K562 (cell line): ENCODE results near the gene BORCS5. TPM values are rescaled to one million over a fixed set of nuclear protein-coding genes. Genes with fewer than 3 reads are reported as not detected.
A peak's percentile ranks its signal among the peaks of the same experiment; 100 is the strongest.

Source experiments
- ARID1B ChIP-seq: fragments of 450-650 bp; IDR thresholded peaks from 2 replicates; pipeline ENCODE4 v1.6.1; 2016; ENCODE audit warnings: antibody characterized with exemption, mild to moderate bottlenecking, inconsistent platforms
- BRD4 ChIP-seq: fragments of 200-600 bp; sonication (generic); IDR thresholded peaks from 2 replicates; pipeline ENCODE4 v1.6.1; 2017; ENCODE audit warnings: inconsistent platforms
- CCAR2 ChIP-seq: fragments of 200-400 bp; formaldehyde crosslinking; IDR thresholded peaks from 2 replicates; pipeline ENCODE4 v1.6.1; 2017; ENCODE audit warnings: mild to moderate bottlenecking, low read depth, low read length
- CHD1 ChIP-seq: fragments of 200-600 bp; sonication (generic); IDR thresholded peaks from one replicate; pipeline ENCODE4 v1.6.1; 2012; ENCODE audit warnings: mild to moderate bottlenecking, moderate library complexity, low read length, inconsistent platforms
- CHD4 ChIP-seq: fragments of 200-600 bp; sonication (generic); IDR thresholded peaks from 3 replicates; pipeline ENCODE4 v1.6.1; 2012; ENCODE audit warnings: low read depth, mild to moderate bottlenecking, mixed read lengths, low read length, inconsistent platforms; ENCODE audit not compliant: insufficient read depth, insufficient replicate concordance, poor library complexity, severe bottlenecking
- CREB3 ChIP-seq: fragments of 450-650 bp; conservative IDR thresholded peaks from 2 replicates; pipeline ENCODE4 v1.6.1; 2016; ENCODE audit warnings: missing genetic modification characterization, low read depth, mild to moderate bottlenecking, missing compliant biosample characterization, moderate library complexity
- FOXA1 ChIP-seq: fragments of 450-650 bp; IDR thresholded peaks from 2 replicates; pipeline ENCODE4 v1.6.1; 2016; ENCODE audit warnings: mild to moderate bottlenecking, borderline replicate concordance
- PHTF2 ChIP-seq: fragments of 250-450 bp; sonication (Bioruptor Pico); IDR thresholded peaks from 2 replicates; pipeline ENCODE4 v1.5.0; 2021; ENCODE audit warnings: mild to moderate bottlenecking
- POLR3G ChIP-seq: IDR thresholded peaks from 2 replicates; pipeline ENCODE4 v1.6.1; 2011; ENCODE audit not compliant: insufficient read length, insufficient replicate concordance; ENCODE audit errors: extremely low read depth
- SMARCC2 ChIP-seq: fragments of 450-650 bp; IDR thresholded peaks from 2 replicates; pipeline ENCODE4 v1.6.1; 2017; ENCODE audit warnings: antibody characterized with exemption, moderate library complexity, mild to moderate bottlenecking, low read depth
- TCF7L2 ChIP-seq: fragments of 150-350 bp; IDR thresholded peaks from 2 replicates; pipeline ENCODE4 v1.6.1; 2016; ENCODE audit warnings: low read depth, mild to moderate bottlenecking, low read length, moderate library complexity
- ZNF609 ChIP-seq: sonication (generic); formaldehyde crosslinking; IDR thresholded peaks from 2 replicates; pipeline ENCODE4 v1.8.1; 2023; ENCODE audit warnings: missing genetic modification reagents, mild to moderate bottlenecking, borderline replicate concordance
- polyA plus RNA-seq, 8 experiments: library from polyadenylated mRNA; depleted of rRNA in 4 of 8; stranded (reverse) in 5 of 8; unstranded in 3 of 8; fragments of >200 nt; fragmentation: Nextera tagmentation in 2 of 8; fragmentation: Illumina TruSeq in 1 of 8; extraction: Ambion mirVana in 2 of 8; extraction: Trizol in 1 of 8; gene quantifications; 2 replicates each; pipeline versions ENCODE4 v1.2.1 to v1.2.3, GENCODE V29; 2011 to 2014; ENCODE audit warnings: inconsistent platforms in 1 of 8, missing spikeins in 1 of 8
- total RNA-seq, 7 experiments: library from RNA; depleted of rRNA in 6 of 7; stranded (reverse); fragments of >200 nt in 6 of 7; fragmentation: Illumina TruSeq in 2 of 7; extraction: Trizol in 2 of 7; gene quantifications; 2 replicates each; pipeline versions ENCODE4 v1.2.1 to v1.2.3, GENCODE V29; 2011 to 2021; ENCODE audit warnings: low replicate concordance in 1 of 7
- TF ChIP-seq, protein P1 (sequence below): fragments of 250-450 bp; sonication (Bioruptor Pico); IDR thresholded peaks from 2 replicates; pipeline ENCODE4 v1.8.0; 2021; ENCODE audit warnings: moderate library complexity, mild to moderate bottlenecking, inconsistent platforms
- TF ChIP-seq, protein P2 (sequence below): fragments of 450-650 bp; IDR thresholded peaks from 2 replicates; pipeline ENCODE4 v1.6.1; 2016; ENCODE audit warnings: missing biosample characterization, missing genetic modification characterization
- TF ChIP-seq, protein P3 (sequence below): fragments of 450-650 bp; IDR thresholded peaks from 2 replicates; pipeline ENCODE4 v1.6.1; 2016; ENCODE audit warnings: low read depth, mild to moderate bottlenecking, moderate library complexity
- TF ChIP-seq, protein P4 (sequence below): sonication (generic); formaldehyde crosslinking; IDR thresholded peaks from 2 replicates; pipeline ENCODE4 v1.4.0; 2020; ENCODE audit warnings: mild to moderate bottlenecking, missing genetic modification reagents

BORCS5 gene
- total and polyA plus RNA-seq, 9 of the 15 experiments (the other 6 are each of a cell fraction or from before 2014, with no cell fraction given), result 0.31 to 12.4 (median 6.6) TPM

- TF ChIP-seq ZNF609 (CRISPR knock-in tag) (no peak), ARID1B (peak; percentile 8; the same call in 1 of the 2 replicates), BRD4 (no peak), PHTF2 (no peak), CHD1 (no peak), FOXA1 (no peak), CREB3 (tag) (no peak), CCAR2 (no peak), TCF7L2 (no peak), SMARCC2 (no peak), CHD4 (no peak), POLR3G (no peak)
- TF ChIP-seq, protein P1, sequence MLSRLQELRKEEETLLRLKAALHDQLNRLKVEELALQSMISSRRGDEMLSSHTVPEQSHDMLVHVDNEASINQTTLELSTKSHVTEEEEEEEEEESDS (CRISPR knock-in tag), result no peak
- TF ChIP-seq, protein P2, sequence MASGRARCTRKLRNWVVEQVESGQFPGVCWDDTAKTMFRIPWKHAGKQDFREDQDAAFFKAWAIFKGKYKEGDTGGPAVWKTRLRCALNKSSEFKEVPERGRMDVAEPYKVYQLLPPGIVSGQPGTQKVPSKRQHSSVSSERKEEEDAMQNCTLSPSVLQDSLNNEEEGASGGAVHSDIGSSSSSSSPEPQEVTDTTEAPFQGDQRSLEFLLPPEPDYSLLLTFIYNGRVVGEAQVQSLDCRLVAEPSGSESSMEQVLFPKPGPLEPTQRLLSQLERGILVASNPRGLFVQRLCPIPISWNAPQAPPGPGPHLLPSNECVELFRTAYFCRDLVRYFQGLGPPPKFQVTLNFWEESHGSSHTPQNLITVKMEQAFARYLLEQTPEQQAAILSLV (tag), result no peak
- TF ChIP-seq, protein P3, sequence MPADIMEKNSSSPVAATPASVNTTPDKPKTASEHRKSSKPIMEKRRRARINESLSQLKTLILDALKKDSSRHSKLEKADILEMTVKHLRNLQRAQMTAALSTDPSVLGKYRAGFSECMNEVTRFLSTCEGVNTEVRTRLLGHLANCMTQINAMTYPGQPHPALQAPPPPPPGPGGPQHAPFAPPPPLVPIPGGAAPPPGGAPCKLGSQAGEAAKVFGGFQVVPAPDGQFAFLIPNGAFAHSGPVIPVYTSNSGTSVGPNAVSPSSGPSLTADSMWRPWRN, result no peak
- TF ChIP-seq, protein P4, sequence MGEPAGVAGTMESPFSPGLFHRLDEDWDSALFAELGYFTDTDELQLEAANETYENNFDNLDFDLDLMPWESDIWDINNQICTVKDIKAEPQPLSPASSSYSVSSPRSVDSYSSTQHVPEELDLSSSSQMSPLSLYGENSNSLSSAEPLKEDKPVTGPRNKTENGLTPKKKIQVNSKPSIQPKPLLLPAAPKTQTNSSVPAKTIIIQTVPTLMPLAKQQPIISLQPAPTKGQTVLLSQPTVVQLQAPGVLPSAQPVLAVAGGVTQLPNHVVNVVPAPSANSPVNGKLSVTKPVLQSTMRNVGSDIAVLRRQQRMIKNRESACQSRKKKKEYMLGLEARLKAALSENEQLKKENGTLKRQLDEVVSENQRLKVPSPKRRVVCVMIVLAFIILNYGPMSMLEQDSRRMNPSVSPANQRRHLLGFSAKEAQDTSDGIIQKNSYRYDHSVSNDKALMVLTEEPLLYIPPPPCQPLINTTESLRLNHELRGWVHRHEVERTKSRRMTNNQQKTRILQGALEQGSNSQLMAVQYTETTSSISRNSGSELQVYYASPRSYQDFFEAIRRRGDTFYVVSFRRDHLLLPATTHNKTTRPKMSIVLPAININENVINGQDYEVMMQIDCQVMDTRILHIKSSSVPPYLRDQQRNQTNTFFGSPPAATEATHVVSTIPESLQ (CRISPR knock-in tag), result no peak
These were observed 148.9 kb downstream of the BORCS5 start (continued) for GRCh38 chr12:12505544-12506495.
